Heart left ventricle (tissue), 16 donors: ENCODE measurements around the gene KIF16B. TPM values are rescaled to one million over a fixed set of nuclear protein-coding genes. Genes with fewer than 3 reads are reported as not detected.

Experiments
- ATAC-seq, 4 donors: fragments of 200-7000 bp; cut with Tn5 transposase; one replicate each; pipeline ENCODE4 v1.9.1; 2020 to 2022; ENCODE audit warnings: moderate library complexity in 4 of 4, mild to moderate bottlenecking in 3 of 4, moderate number of reproducible peaks in 1 of 4
- DNase-seq, 5 donors: peaks; one replicate each; pipeline ENCODE4 v3.0.0-alpha.2; 2020
- H3K27ac ChIP-seq, 12 donors: fragments of 200-600 bp; sonication (generic) in 4 of 12; one replicate each; pipeline versions ENCODE4 v1.5.0 to v1.8.0; 2016 to 2022; ENCODE audit warnings: mild to moderate bottlenecking in 2 of 12
- H3K27me3 ChIP-seq, 9 donors: fragments of 200-600 bp; sonication (generic) in 2 of 9; one replicate each; pipeline versions ENCODE4 v1.5.1 to v1.8.0; 2016 to 2022; ENCODE audit warnings: mild to moderate bottlenecking in 3 of 9
- H3K36me3 ChIP-seq, 9 donors: fragments of 200-600 bp; sonication (generic) in 2 of 9; one replicate each; pipeline versions ENCODE4 v1.5.0 to v1.8.0; 2018 to 2022; ENCODE audit warnings: mild to moderate bottlenecking in 2 of 9
- H3K4me1 ChIP-seq, 12 donors: fragments of 200-600 bp; sonication (generic) in 4 of 12; one replicate each; pipeline versions ENCODE4 v1.5.0 to v1.8.0; 2016 to 2022; ENCODE audit warnings: mild to moderate bottlenecking in 3 of 12
- H3K4me3 ChIP-seq, 12 donors: fragments of 200-600 bp; sonication (generic) in 4 of 12; one replicate each; pipeline versions ENCODE4 v1.5.0 to v1.8.0; 2017 to 2022; ENCODE audit warnings: mild to moderate bottlenecking in 9 of 12, moderate library complexity in 4 of 12
- H3K9me3 ChIP-seq, 12 donors: fragments of 200-600 bp; sonication (generic) in 4 of 12; one replicate each; pipeline versions ENCODE4 v1.5.0 to v1.8.0; 2016 to 2022; ENCODE audit warnings: mild to moderate bottlenecking in 1 of 12
- POLR2A ChIP-seq, 2 donors: fragments of 450-650 bp; IDR thresholded peaks; one replicate each; pipeline ENCODE4 v1.6.1; 2017; ENCODE audit warnings: antibody characterized with exemption in 2 of 2, mild to moderate bottlenecking in 2 of 2, moderate library complexity in 2 of 2
- WGBS, 4 donors: extraction: QIAGEN DNeasy Blood & Tissue Kit in 2 of 4; methylation state at CpG; one replicate each; pipeline versions ENCODE4 v1.1.5 to v1.1.7; 2013 to 2018; 5-methylcytosine and 5-hydroxymethylcytosine counted together
- intact Hi-C, 10 donors: fragments of 100-400 bp; cut with DNase I; formaldehyde crosslinking; loops; one replicate each; pipeline versions ENCODE4 v1.11.1 to v1.14.2; 2022
- polyA plus RNA-seq, 2 donors: library from polyadenylated mRNA; stranded (reverse); fragments of 200-250 nt; gene quantifications; one replicate each; pipeline ENCODE4 v1.2.3, GENCODE V29; 2013
- total RNA-seq, 9 donors: library from RNA; depleted of rRNA in 2 of 9; stranded (reverse); fragments of >200 nt in 2 of 9; fragmentation: NEBNext Ultra II Directional in 3 of 9; extraction: Animal tissue kit (Norgen Biotek cat#: 25700) in 3 of 9; gene quantifications; one replicate each; pipeline versions ENCODE4 v1.1.0 to v1.2.4, GENCODE V29; 2016 to 2023
- TF ChIP-seq, protein P1 (sequence below), 12 donors: fragments of 200-600 bp; sonication (generic) in 4 of 12; IDR thresholded peaks; one replicate each; pipeline versions ENCODE4 v1.5.0 to v1.8.0; 2018 to 2022; ENCODE audit warnings: antibody characterized with exemption in 12 of 12, mild to moderate bottlenecking in 5 of 12
- donor health status: ischemic (EF 13 %, LVEDD 7.1; RV severe dilation, severe dysfunction).
- donor health status: healthy with polysubstance abuse.
- donor health status: DM: no; HTN: yes; CAD: no.
- donor health status: DM: no; HTN: no; CAD: no.
- donor health status: ischemic (EF 25% LVEDD 6.9; RV normal size, moderate dysfunction).
- donor health status: ischemic (EF 25% LVEDD 5.7; RV mildly dilated, moderate dysfunction).
- donor health status: healthy.
- donor health status: DM: yes; HTN: yes; CAD: no.
- donor health status: ischemic (EF 35%, LVEDD 5.7; RV mildly dilated, moderate dysfunction).
- donor health status: nonischemic (EF 11% LVEDD 7.7; RV severe dilation, severe dysfunction).
- donor health status: DM: yes; HTN: yes; CAD: no.
- donor health status: PGD.
- donor health status: ischemic (EF 29% LVEDD 5.4; RV normal size, mild dysfunction).
- donor health status: nonischemic (EF 23%, LVEDD 6.1; RV moderate dilation, normal function).

Gene KIF16B
- total and polyA plus RNA-seq, 11 donors = 8.8 to 31.8 (median 17.8) TPM

DNA sequence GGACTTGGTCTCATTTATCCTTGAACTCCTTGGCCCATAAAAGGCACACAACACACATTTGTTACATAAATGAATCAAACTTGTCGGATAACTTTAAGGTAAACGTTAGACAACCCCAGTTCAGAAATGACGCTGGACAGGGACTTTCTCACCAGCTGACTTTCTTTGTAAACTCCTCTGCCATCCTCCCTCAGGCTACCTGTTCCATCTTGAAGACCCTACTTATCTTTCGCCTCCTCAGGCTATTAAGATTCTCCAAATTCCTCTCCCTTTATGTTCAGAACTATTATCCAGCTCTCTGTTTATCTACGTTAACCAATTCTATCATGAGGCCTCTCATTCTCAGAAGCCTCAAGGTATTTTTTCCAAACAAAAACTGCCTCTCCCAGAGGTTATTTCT, 47.7 kb upstream of the KIF16B start:
- Histone ChIP-seq H3K4me3 (no peak overlapping the region), H3K36me3 (no peaks in the 10 kb centered on the region), H3K27ac (no peak overlapping the region), H3K4me1 (no peaks in the 10 kb centered on the region), H3K9me3 (peaks cover 0 to 7% (median 0%) of the 10 kb centered on the region in 12 donors), H3K27me3 (no peaks in the 10 kb centered on the region)
- 78 to 88% (median 78%) methylated on average over 5 of the region's 5 CpGs for WGBS, 4 donors
- DNase-seq (no peak), ATAC-seq (no peak)
- no peak for TF ChIP-seq POLR2A (IDR thresholded peaks at IDR 0.05)
- TF ChIP-seq, protein P1, sequence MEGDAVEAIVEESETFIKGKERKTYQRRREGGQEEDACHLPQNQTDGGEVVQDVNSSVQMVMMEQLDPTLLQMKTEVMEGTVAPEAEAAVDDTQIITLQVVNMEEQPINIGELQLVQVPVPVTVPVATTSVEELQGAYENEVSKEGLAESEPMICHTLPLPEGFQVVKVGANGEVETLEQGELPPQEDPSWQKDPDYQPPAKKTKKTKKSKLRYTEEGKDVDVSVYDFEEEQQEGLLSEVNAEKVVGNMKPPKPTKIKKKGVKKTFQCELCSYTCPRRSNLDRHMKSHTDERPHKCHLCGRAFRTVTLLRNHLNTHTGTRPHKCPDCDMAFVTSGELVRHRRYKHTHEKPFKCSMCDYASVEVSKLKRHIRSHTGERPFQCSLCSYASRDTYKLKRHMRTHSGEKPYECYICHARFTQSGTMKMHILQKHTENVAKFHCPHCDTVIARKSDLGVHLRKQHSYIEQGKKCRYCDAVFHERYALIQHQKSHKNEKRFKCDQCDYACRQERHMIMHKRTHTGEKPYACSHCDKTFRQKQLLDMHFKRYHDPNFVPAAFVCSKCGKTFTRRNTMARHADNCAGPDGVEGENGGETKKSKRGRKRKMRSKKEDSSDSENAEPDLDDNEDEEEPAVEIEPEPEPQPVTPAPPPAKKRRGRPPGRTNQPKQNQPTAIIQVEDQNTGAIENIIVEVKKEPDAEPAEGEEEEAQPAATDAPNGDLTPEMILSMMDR (IDR thresholded peaks at IDR 0.05) = no peak
- intact Hi-C loops = no loop called here

DNA sequence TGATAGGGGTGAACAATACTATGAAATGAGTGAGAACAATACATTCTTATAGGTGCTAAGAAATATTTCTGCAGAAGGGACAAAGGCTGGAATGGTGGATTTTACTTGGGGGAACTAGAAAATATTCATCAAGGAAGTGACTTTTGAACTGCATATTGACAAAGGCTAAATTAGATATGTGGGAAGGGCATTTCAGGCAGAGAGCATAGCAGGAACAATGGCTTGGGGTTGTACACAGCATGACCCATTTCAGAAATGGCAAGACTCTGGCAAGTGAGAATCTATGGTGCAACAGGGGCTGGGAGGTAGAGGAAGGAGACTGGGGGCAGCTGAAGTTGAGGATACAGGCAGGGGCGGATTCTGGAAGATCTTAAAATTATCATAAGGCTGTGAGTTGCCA, 46.7 kb upstream of the KIF16B start:
- H3K27me3 ChIP-seq = no peaks in the 10 kb centered on the region
- TF ChIP-seq POLR2A (IDR thresholded peaks at IDR 0.05) = no peak
- TF ChIP-seq, protein P1 (IDR thresholded peaks at IDR 0.05) = no peak
- DNase-seq (no peak), ATAC-seq (no peak)
- H3K4me1 ChIP-seq = peaks cover 0 to 6% (median 0%) of the 10 kb centered on the region in 12 donors
- H3K9me3 ChIP-seq = peaks cover 0 to 7% (median 0%) of the 10 kb centered on the region in 12 donors
- H3K27ac ChIP-seq = no peak overlapping the region
- no peak overlapping the region for H3K4me3 ChIP-seq
- intact Hi-C loops = no loop called here
- WGBS, 4 donors = 89 to 96% (median 94%) methylated on average over 1 of the region's 1 CpG
- no peaks in the 10 kb centered on the region for H3K36me3 ChIP-seq

DNA sequence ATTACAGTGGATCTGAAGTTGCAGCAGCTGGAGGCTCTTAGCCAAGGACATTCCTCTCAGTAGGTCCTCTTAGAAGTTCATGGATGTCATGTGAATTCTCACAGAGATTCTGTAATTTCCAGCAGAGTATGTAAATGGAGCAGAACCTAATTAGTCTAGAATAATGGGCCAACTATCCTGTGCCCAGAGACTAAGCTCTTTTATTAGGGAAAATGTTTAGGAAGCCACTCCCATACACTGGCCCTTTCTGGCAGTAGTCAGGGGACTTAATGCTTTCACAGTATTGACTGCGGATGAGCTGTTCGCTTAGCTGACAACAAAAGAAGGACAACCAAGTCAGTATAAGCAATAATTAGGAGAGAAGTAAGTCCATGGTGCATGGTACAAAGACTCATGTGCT, 43.8 kb upstream of the KIF16B start:
- peaks cover 0 to 7% (median 0%) of the 10 kb centered on the region in 12 donors for H3K9me3 ChIP-seq
- H3K27ac ChIP-seq = no peak overlapping the region
- WGBS, 4 donors = 96 to 100% (median 98%) methylated on average over 2 of the region's 2 CpGs
- TF ChIP-seq, protein P1 (IDR thresholded peaks at IDR 0.05) = no peak
- TF ChIP-seq POLR2A (IDR thresholded peaks at IDR 0.05) = no peak
- DNase-seq (no peak), ATAC-seq (no peak)
- no peaks in the 10 kb centered on the region for H3K36me3 ChIP-seq
- intact Hi-C loops = no loop called here
- no peak overlapping the region for H3K4me3 ChIP-seq
- peaks cover 0 to 17% (median 0%) of the 10 kb centered on the region in 12 donors for H3K4me1 ChIP-seq
- no peaks in the 10 kb centered on the region for H3K27me3 ChIP-seq

DNA sequence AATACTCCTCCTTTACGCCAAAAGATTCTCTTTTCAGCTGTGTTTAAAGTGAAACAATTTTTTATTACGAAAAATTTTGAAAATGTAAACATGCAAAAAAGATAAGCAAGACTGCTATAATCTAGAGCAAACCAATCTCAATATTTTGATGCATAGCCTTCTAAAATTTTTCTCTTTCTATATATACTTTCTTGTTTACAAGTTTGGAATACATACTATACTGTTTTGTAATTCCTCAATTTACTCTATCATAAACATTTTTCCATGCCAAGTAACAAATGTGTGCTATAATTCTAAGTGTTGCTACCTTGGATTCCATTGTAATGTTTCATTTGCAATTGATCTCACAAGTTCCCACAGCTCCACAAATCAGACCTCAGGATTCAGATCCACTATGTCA, 43.1 kb upstream of the KIF16B start:
- 81 to 89% (median 85%) methylated on average over 2 of the region's 2 CpGs for WGBS, 4 donors
- H3K27me3 ChIP-seq = no peaks in the 10 kb centered on the region
- no peak for TF ChIP-seq POLR2A (IDR thresholded peaks at IDR 0.05)
- TF ChIP-seq, protein P1 (IDR thresholded peaks at IDR 0.05) = no peak
- intact Hi-C loops = no loop called here
- no peak overlapping the region for H3K27ac ChIP-seq
- H3K36me3 ChIP-seq = no peaks in the 10 kb centered on the region
- no peak for DNase-seq
- peaks cover 0 to 7% (median 0%) of the 10 kb centered on the region in 12 donors for H3K9me3 ChIP-seq
- ATAC-seq = no peak
- no peak overlapping the region for H3K4me3 ChIP-seq
- peaks cover 0 to 17% (median 0%) of the 10 kb centered on the region in 12 donors for H3K4me1 ChIP-seq
